SK-N-SH (cell line): ENCODE measurements around the gene VENTX. TPM values are rescaled to one million over a fixed set of nuclear protein-coding genes. Genes with fewer than 3 reads are reported as not detected.

Experiments
- CTCF ChIA-PET: fragments of 300-600, 350-600 bp; formaldehyde crosslinking; extraction: SDS; loops from one replicate; lab custom pipeline; 2021; lab: Yijun Ruan, JAX
- POLR2A ChIA-PET: fragments of 350-600 bp; sonication (Branson Sonifier 250); formaldehyde crosslinking; extraction: SDS; loops from one replicate; lab custom pipeline; 2020; ENCODE audit warnings: antibody characterized with exemption, inconsistent platforms; lab: Yijun Ruan, JAX
- DNase-seq: peaks from one replicate; pipeline ENCODE4 v3.0.0; 2012
- H2AFZ ChIP-seq: fragments of 200-600 bp; sonication (generic); 2 replicates; pipeline ENCODE4 v1.8.1; 2016; ENCODE audit warnings: antibody characterized with exemption, mild to moderate bottlenecking, low read depth
- H3F3A ChIP-seq: fragments of 200-600 bp; sonication (generic); replicated peaks from 2 replicates; pipeline ENCODE3; 2016; ENCODE audit warnings: antibody characterized with exemption, mild to moderate bottlenecking; ENCODE audit not compliant: insufficient read depth
- H3K27ac ChIP-seq, 2 experiments: fragments of 200-500 bp in 1 of 2; fragments of 200-600 bp in 1 of 2; sonication (Bioruptor generic) in 1 of 2; sonication (generic), shearing (Covaris generic) in 1 of 2; 2 replicates each; pipeline versions ENCODE4 v1.5.1 to v1.6.1; 2014 to 2016; ENCODE audit warnings: low read depth in 2 of 2, inconsistent platforms in 1 of 2, low read length in 1 of 2, mild to moderate bottlenecking in 1 of 2, mixed read lengths in 1 of 2
- H3K27me3 ChIP-seq: fragments of 200-600 bp; sonication (generic), shearing (Covaris generic); 2 replicates; pipeline ENCODE4 v1.6.1; 2016; ENCODE audit warnings: mixed run types; ENCODE audit not compliant: insufficient read depth
- H3K36me3 ChIP-seq, 2 experiments: fragments of 200-500 bp in 1 of 2; fragments of 200-600 bp in 1 of 2; sonication (Bioruptor generic) in 1 of 2; sonication (generic) in 1 of 2; replicated peaks in 1 of 2; 2 replicates each; pipeline versions ENCODE3 to v1.5.1; 2014 to 2016; ENCODE audit warnings: low read length in 1 of 2, mild to moderate bottlenecking in 1 of 2; ENCODE audit not compliant: insufficient read depth in 2 of 2, control insufficient read depth in 1 of 2
- H3K4me1 ChIP-seq, 2 experiments: fragments of 200-500 bp in 1 of 2; fragments of 200-600 bp in 1 of 2; sonication (Bioruptor generic) in 1 of 2; sonication (generic), shearing (Covaris generic) in 1 of 2; 2 replicates each; pipeline versions ENCODE4 v1.5.1 to v1.6.1; 2014 to 2016; ENCODE audit warnings: low read depth in 1 of 2, low read length in 1 of 2, mixed run types in 1 of 2; ENCODE audit not compliant: insufficient read depth in 2 of 2, control insufficient read depth in 1 of 2
- H3K4me2 ChIP-seq: fragments of 200-600 bp; sonication (generic), shearing (Covaris generic); 2 replicates; pipeline ENCODE4 v1.6.1; 2017; ENCODE audit warnings: mixed run types
- H3K4me3 ChIP-seq, 2 experiments: fragments of 200-500 bp in 1 of 2; fragments of 200-600 bp in 1 of 2; sonication (Bioruptor generic) in 1 of 2; sonication (generic), shearing (Covaris generic) in 1 of 2; 2 replicates each; pipeline versions ENCODE4 v1.5.1 to v1.8.1; 2014 to 2016; ENCODE audit warnings: low read depth in 2 of 2, inconsistent platforms in 1 of 2, low read length in 1 of 2, mild to moderate bottlenecking in 1 of 2, mixed read lengths in 1 of 2, moderate library complexity in 1 of 2
- H3K79me2 ChIP-seq: fragments of 200-600 bp; sonication (generic); 2 replicates; pipeline ENCODE4 v1.8.1; 2017; ENCODE audit warnings: mild to moderate bottlenecking; ENCODE audit not compliant: insufficient read depth
- H3K9ac ChIP-seq: fragments of 200-600 bp; sonication (generic); 2 replicates; pipeline ENCODE4 v1.6.1; 2017; ENCODE audit warnings: mixed run types
- H3K9me2 ChIP-seq: fragments of 200-600 bp; sonication (generic); 2 replicates; pipeline ENCODE4 v1.6.1; 2017; ENCODE audit warnings: mixed run types
- H3K9me3 ChIP-seq: fragments of 200-600 bp; sonication (generic); 2 replicates; pipeline ENCODE4 v1.6.1; 2017; ENCODE audit warnings: mixed run types, mild to moderate bottlenecking, moderate library complexity
- H4K20me1 ChIP-seq: fragments of 200-600 bp; sonication (generic); 2 replicates; pipeline ENCODE4 v1.6.1; 2017; ENCODE audit warnings: mild to moderate bottlenecking, mixed run types; ENCODE audit not compliant: insufficient read depth
- ELF1 ChIP-seq: IDR thresholded peaks from 2 replicates; pipeline ENCODE4 v1.4.0; 2012
- EP300 ChIP-seq, 2 experiments: IDR thresholded peaks; 2 replicates each; pipeline versions ENCODE4 v1.4.0 to v1.6.1; 2012; ENCODE audit warnings: borderline replicate concordance in 1 of 2, low read depth in 1 of 2, low read length in 1 of 2
- EZH2phosphoT487 ChIP-seq: fragments of 200-600 bp; sonication (generic); IDR thresholded peaks from 2 replicates; pipeline ENCODE4 v1.6.1; 2017; ENCODE audit warnings: low read depth, mixed run types, mild to moderate bottlenecking, antibody characterized with exemption, moderate library complexity, borderline replicate concordance
- FOSL2 ChIP-seq: IDR thresholded peaks from 2 replicates; pipeline ENCODE4 v1.4.0; 2012; ENCODE audit warnings: low read depth, mild to moderate bottlenecking, moderate library complexity, borderline replicate concordance
- GATA2 ChIP-seq: sonication (generic); formaldehyde crosslinking; IDR thresholded peaks from 2 replicates; pipeline ENCODE4 v1.5.0; 2020; ENCODE audit warnings: mild to moderate bottlenecking, missing genetic modification reagents
- IRF3 ChIP-seq: fragments of 150-350 bp; IDR thresholded peaks from 2 replicates; pipeline ENCODE4 v1.6.1; 2016; ENCODE audit warnings: mild to moderate bottlenecking, low read depth, low read length
- JUND ChIP-seq: IDR thresholded peaks from 2 replicates; pipeline ENCODE4 v1.4.0; 2012
- NFIC ChIP-seq: IDR thresholded peaks from 2 replicates; pipeline ENCODE4 v1.4.0; 2012; ENCODE audit warnings: borderline replicate concordance
- NRF1 ChIP-seq: IDR thresholded peaks from 2 replicates; pipeline ENCODE4 v1.6.1; 2012; ENCODE audit warnings: low read depth, mild to moderate bottlenecking, low read length
- PBX3 ChIP-seq: IDR thresholded peaks from 2 replicates; pipeline ENCODE4; 2012
- POLR2AphosphoS5 ChIP-seq: IDR thresholded peaks from 2 replicates; pipeline ENCODE4 v1.6.1; 2012; ENCODE audit warnings: low read depth, low read length
- RAD21 ChIP-seq: IDR thresholded peaks from 2 replicates; pipeline ENCODE4 v1.6.1; 2012; ENCODE audit warnings: mild to moderate bottlenecking, low read length
- RFX5 ChIP-seq: IDR thresholded peaks from 2 replicates; pipeline ENCODE4 v1.6.1; 2012; ENCODE audit warnings: mild to moderate bottlenecking, improper control_type of control experiment, low read length
- RXRA ChIP-seq: IDR thresholded peaks from 2 replicates; pipeline ENCODE4 v1.4.0; 2012; ENCODE audit warnings: low read depth, mild to moderate bottlenecking, borderline replicate concordance
- SIN3A ChIP-seq: IDR thresholded peaks from 2 replicates; pipeline ENCODE4 v1.6.1; 2012; ENCODE audit warnings: low read depth, mild to moderate bottlenecking, low read length, moderate library complexity, borderline replicate concordance
- SMC3 ChIP-seq: IDR thresholded peaks from 2 replicates; pipeline ENCODE4 v1.6.1; 2012; ENCODE audit warnings: low read depth, low read length, improper control_type of control experiment
- TAF1 ChIP-seq: IDR thresholded peaks from 2 replicates; pipeline ENCODE4 v1.6.1; 2012; ENCODE audit warnings: low read depth, mild to moderate bottlenecking, low read length, moderate library complexity, borderline replicate concordance
- TCF12 ChIP-seq: IDR thresholded peaks from 2 replicates; pipeline ENCODE4 v1.4.0; 2012
- YY1 ChIP-seq: IDR thresholded peaks from 2 replicates; pipeline ENCODE4 v1.4.0; 2012; ENCODE audit warnings: low read depth, mild to moderate bottlenecking
- WGBS: methylation state at CpG from one replicate; pipeline ENCODE4 v1.1.6; 2017; ENCODE audit warnings: low lambda C conversion rate; 5-methylcytosine and 5-hydroxymethylcytosine counted together
- polyA plus RNA-seq, 3 experiments: library from polyadenylated mRNA; depleted of rRNA; stranded (reverse); fragments of >200 nt; gene quantifications; 2 replicates each; pipeline ENCODE4 v1.2.3, GENCODE V29; 2012
- TF ChIP-seq, protein P1 (sequence below): IDR thresholded peaks from 2 replicates; pipeline ENCODE4 v1.4.0; 2012; ENCODE audit warnings: low read depth
- TF ChIP-seq, protein P2 (sequence below): fragments of 200-600 bp; sonication (generic); IDR thresholded peaks from 2 replicates; pipeline ENCODE4 v1.6.1; 2017; ENCODE audit warnings: antibody characterized with exemption, mild to moderate bottlenecking, moderate library complexity

The VENTX gene
- polyA plus RNA-seq, 1 of the 3 experiments (the other 2 are of a cell fraction), result not detected

DNA sequence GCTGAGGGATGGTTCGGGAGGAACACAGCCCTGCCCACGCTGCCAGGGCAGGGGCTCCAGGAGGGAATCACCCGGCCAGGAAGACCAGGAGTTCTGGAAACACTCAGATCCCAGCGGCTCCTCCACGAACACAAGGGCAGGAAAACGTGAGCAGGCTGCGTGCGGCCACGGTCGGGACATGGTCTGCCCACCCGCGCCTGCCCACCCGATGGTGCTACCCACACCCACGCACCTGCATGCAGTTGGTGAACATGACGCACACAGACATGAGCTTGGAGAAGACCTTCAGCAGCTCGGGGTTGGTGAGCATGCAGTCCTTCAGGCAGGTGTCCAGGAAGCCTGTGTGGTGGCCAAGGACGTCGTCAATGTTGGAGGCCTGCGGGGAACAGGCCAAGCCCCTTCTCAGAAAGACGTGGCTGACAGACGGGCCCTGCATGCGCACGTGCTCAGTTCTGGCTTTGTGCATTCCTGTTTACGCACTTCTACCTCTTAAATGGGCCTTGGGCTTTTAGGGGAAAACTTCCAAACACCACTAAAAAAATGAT is 45.3 kb downstream of the VENTX start (continued):
- TF ChIP-seq TAF1, result no peak
- TF ChIP-seq, protein P1, sequence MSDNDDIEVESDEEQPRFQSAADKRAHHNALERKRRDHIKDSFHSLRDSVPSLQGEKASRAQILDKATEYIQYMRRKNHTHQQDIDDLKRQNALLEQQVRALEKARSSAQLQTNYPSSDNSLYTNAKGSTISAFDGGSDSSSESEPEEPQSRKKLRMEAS, result no peak
- no peak for TF ChIP-seq POLR2AphosphoS5
- no peak for TF ChIP-seq IRF3
- TF ChIP-seq RXRA, result no peak
- no peak for TF ChIP-seq NRF1
- no peak for TF ChIP-seq SIN3A

GRCh38 chr10:133283931-133284330 is 46.3 kb downstream of the VENTX start:
- no peaks in the 10 kb centered on the region for H3K9me2 ChIP-seq
- no peaks in the 10 kb centered on the region for H3K79me2 ChIP-seq
- peaks cover 10 to 85% of the 10 kb centered on the region in 2 experiments for H3K36me3 ChIP-seq
- POLR2A ChIA-PET, result no interaction called here
- TF ChIP-seq NFIC (no peak), TAF1 (no peak), NRF1 (no peak), EZH2phosphoT487 (no peak), RXRA (no peak), GATA2 (no peak), IRF3 (no peak), YY1 (no peak), PBX3 (no peak), RFX5 (no peak), JUND (no peak), EP300 (IDR thresholded peaks at IDR 0.05; ENCODE audit: borderline replicate concordance in 1 of 2, low read depth in 1 of 2, low read length in 1 of 2) (no peak), FOSL2 (no peak), ELF1 (no peak), SMC3 (no peak), TCF12 (no peak), RAD21 (no peak)
- TF ChIP-seq, protein P2, sequence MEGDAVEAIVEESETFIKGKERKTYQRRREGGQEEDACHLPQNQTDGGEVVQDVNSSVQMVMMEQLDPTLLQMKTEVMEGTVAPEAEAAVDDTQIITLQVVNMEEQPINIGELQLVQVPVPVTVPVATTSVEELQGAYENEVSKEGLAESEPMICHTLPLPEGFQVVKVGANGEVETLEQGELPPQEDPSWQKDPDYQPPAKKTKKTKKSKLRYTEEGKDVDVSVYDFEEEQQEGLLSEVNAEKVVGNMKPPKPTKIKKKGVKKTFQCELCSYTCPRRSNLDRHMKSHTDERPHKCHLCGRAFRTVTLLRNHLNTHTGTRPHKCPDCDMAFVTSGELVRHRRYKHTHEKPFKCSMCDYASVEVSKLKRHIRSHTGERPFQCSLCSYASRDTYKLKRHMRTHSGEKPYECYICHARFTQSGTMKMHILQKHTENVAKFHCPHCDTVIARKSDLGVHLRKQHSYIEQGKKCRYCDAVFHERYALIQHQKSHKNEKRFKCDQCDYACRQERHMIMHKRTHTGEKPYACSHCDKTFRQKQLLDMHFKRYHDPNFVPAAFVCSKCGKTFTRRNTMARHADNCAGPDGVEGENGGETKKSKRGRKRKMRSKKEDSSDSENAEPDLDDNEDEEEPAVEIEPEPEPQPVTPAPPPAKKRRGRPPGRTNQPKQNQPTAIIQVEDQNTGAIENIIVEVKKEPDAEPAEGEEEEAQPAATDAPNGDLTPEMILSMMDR, result no peak
- no peak for DNase-seq
- no peak overlapping the region for H3K9ac ChIP-seq
- no peaks in the 10 kb centered on the region for H3K9me3 ChIP-seq
- CTCF ChIA-PET, result interaction anchor here (1.3 to 1.4 kb wide), 2 partner anchors 9 to 24 kb away, joined by 4 to 5 read pairs; no protein-coding TSS in a partner anchor
- H4K20me1 ChIP-seq, result no peaks in the 10 kb centered on the region
- H3K4me1 ChIP-seq, result no peaks in the 10 kb centered on the region
- no peak overlapping the region for H3K4me3 ChIP-seq
- no peak overlapping the region for H3K4me2 ChIP-seq
- H3K27ac ChIP-seq, result no peak overlapping the region
- WGBS, result 98% methylated on average over 22 of the region's 24 CpGs
- no peaks in the 10 kb centered on the region for H3F3A ChIP-seq
- no peak overlapping the region for H2AFZ ChIP-seq
- no peaks in the 10 kb centered on the region for H3K27me3 ChIP-seq
